SIG-M5 treated with dmso at 0.1 percent for 504 hours (cell line): ENCODE data around the gene PTPRH.

Source experiments
- DNase-seq: peaks from one replicate; lab custom pipeline; 2025; ENCODE audit not compliant: unreplicated experiment; lab: John Stamatoyannopoulos, UW

The PTPRH gene, protein sequence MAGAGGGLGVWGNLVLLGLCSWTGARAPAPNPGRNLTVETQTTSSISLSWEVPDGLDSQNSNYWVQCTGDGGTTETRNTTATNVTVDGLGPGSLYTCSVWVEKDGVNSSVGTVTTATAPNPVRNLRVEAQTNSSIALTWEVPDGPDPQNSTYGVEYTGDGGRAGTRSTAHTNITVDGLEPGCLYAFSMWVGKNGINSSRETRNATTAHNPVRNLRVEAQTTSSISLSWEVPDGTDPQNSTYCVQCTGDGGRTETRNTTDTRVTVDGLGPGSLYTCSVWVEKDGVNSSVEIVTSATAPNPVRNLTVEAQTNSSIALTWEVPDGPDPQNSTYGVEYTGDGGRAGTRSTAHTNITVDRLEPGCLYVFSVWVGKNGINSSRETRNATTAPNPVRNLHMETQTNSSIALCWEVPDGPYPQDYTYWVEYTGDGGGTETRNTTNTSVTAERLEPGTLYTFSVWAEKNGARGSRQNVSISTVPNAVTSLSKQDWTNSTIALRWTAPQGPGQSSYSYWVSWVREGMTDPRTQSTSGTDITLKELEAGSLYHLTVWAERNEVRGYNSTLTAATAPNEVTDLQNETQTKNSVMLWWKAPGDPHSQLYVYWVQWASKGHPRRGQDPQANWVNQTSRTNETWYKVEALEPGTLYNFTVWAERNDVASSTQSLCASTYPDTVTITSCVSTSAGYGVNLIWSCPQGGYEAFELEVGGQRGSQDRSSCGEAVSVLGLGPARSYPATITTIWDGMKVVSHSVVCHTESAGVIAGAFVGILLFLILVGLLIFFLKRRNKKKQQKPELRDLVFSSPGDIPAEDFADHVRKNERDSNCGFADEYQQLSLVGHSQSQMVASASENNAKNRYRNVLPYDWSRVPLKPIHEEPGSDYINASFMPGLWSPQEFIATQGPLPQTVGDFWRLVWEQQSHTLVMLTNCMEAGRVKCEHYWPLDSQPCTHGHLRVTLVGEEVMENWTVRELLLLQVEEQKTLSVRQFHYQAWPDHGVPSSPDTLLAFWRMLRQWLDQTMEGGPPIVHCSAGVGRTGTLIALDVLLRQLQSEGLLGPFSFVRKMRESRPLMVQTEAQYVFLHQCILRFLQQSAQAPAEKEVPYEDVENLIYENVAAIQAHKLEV

DNA sequence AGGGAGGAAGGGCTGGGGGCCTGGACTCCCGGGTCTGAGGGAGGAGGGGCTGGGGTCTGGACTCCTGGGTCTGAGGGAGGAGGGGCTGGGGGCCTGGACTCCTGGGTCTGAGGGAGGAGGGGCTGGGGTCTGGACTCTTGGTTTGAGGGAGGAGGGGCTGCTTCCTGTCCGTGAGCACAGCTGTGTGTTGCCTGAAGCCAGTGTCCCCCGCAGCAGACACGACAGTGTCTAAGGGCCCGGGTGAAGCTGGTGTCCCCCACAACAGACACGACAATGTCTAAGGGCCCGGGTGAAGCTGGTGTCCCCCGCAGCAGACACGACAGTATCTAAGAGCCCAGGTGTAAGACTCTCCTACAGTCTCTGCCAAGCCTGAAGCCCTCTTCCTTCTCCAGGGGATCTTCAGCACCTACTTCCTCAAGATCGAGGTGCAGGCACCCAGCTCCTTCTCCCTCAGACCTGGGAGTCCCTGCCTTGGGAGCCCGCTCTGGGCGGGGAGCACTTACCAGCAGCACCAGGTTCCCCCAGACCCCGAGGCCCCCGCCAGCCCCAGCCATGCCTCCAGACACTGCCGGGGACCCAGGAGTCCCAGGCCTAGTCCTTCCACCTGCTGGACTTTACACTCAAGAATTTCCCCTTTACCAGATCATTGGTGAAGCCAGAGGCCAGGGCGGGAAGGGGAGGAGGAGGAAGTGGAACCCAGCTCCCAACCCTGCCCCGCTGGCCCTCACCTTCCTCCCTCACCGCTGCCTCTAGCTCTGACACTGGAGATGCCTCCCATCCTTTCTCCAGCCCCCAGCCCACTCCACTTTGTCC is at the start of gene PTPRH:
TSS of gene PTPRH (minus strand) at position 622 of the 813 bp plus-strand sequence. CDS start at position 554, 68 bp downstream.
- DNase-seq, result peak; percentile 39

- no peak for DNase-seq
Measured at GRCh38 chr19:55258476-55258827, 49.2 kb upstream of the PTPRH start.

DNA sequence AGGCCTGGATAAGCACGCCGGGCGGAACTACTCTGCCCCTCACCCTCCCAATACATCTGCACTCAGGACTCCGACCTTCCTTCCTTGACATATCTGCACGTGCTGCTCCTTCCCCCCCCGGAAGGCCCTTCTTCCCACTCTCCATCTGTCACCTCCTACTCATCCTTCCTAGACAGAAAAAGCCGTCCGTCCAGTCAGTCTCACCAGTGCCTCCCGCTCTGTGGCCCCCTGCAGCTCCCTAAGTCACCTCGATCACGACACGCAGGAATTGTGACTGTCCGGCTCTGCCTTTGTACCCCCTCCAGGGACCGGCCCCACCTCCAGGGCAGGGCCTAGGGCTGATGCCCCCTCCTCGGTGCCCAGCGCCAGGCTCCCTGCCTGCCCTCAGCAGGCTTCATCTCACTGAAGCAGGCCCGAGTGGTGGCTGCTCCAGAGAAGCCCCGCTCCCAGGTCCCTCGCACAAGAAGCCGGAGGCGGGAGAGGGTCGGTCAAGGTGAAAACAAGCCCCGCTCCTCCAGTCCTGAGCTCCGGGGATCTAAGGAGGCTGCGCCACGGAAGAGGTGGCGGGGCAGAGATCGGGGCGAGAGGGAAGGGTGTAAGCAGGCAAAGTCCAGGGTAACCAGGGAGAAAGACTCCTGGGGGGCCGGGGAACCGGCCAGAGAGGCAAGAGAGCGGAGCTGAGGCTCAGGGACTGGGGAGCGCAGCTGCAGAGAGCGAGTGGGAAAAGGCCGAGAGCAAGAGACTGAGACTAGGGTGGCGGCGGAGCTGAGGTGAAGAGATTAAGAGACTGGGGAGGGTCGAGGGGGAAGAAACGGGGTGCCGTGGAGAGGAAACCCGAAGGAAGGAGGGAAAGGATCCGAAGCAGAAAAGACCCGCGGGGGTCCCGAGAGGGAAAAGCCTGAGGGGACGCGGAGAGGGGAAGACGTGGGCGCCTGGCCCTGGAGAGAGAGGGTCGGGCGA is 48.4 kb upstream of the PTPRH start:
- DNase-seq, result peak; percentile 51

DNA sequence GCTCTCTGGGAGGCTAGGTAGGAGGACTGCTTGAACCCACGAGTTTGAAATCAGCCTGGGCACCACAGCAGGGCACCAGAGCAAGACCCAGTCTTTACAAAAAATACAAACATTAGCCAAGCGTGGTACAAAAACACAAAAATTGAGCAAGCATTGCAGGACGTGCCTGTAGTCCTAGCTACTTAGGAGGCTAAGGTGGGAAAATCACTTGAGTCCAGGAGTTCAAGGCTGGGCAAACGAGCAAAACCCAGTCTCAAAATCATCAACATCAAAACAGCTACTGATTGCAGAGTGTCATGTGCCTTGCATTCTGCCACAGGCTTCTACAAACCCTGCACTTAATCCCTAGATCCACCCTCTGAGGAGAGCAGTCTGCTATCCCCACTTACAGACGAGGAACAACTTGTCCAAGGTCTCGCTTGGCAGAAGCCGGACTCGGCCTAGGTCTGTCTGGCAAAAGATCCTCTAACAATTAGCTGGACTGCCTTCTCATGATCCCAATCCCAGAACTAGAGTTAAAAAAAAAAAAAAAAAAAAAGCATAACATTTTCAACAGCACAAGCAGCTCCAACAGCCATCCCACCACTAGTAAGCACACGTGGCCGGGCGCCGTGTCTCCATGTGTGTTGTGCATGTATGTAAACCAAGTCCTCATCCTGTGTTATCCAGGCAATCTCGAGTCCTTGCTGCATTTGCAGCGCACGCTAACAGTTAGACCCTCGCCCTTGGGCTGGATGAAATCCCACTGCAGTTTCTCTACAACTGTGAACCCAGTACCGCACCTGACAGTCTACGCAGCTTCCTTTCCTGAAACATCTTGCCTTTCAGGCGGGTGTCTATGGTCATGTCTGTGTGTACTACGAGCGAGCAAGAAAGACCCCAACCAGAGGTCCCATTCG is 47.5 kb upstream of the PTPRH start:
- DNase-seq, result no peak

GRCh38 chr19:55255618-55256423 is 46.5 kb upstream of the PTPRH start:
- peak; percentile 68 for DNase-seq

GRCh38 chr19:55254625-55254977 is 45.3 kb upstream of the PTPRH start:
- DNase-seq, result no peak

GRCh38 chr19:55253842-55254624 is 44.7 kb upstream of the PTPRH start:
- peak; percentile 95 for DNase-seq

- no peak for DNase-seq
Measured at GRCh38 chr19:55252760-55253663, 43.7 kb upstream of the PTPRH start.

GRCh38 chr19:55251341-55252081 is 42.2 kb upstream of the PTPRH start:
- no peak for DNase-seq

DNA sequence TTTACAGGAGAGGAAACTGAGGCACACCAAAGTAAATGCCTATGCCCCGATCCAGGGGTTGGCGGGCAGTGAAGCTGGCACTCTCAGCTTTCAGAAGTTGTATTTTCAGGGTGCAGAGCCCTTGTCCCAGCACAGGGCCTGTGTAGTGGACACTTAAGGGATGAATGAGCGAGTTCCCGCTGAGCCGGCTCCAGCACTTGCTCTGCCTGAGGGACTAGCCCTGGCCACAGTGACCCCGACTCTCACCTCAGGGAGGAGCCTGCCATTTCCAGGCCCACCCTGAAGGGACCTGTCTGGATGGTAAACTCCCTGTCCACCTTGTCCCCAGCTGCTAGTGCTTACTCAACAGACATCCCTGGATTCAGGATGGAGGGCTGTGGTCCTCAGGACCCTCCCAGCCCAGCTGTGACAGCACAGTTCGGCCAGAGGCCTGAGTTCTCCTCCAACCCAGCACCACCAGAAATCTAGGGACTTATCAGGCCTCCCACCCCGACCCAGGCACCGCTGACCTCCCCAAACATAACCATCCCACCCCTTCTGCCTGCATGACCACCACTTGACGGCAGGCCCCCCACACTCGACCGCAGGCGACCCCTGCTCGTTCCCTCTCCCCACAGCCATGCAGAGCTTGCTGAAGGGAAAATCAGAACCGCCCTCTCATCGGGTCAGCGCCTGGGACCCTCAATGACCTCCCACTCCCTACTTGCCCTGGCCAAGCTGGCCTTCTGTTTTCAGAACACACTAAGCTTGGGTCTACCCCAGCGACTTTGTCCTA is 41.1 kb upstream of the PTPRH start:
- DNase-seq, result no peak

- DNase-seq, result no peak
Measured at GRCh38 chr19:55249841-55250240, 40.5 kb upstream of the PTPRH start.

GRCh38 chr19:55248704-55249103 is 39.4 kb upstream of the PTPRH start:
- DNase-seq, result no peak

GRCh38 chr19:55248166-55248675 is 38.9 kb upstream of the PTPRH start:
- DNase-seq, result no peak

DNA sequence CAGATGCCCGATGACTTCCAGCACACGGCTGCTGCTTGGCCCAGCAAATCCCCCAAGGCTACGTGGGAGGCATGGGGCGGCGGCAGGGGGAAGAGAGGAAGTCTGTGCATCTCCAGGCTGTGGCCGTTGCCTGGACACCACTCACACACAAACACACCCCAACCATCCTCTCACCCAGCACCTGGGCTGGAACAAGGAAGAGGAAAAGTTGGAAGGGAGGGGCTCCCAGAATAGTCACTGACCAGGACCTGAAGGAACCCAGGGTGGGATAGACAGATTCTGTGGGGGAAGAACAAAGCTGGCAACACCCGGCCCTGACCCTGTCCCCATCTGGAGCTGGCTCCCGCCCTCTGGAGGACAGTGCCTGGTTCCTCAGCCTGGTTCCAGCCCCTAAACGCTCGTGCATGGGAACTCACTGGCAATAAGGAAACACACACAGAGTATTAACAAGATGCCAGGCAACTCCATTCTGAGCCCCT is 38.4 kb upstream of the PTPRH start:
- peak; percentile 47 for DNase-seq
